LHCN-M2 (cell line): ENCODE data around the gene UVSSA. TPM values are rescaled to one million over a fixed set of nuclear protein-coding genes. Genes with fewer than 3 reads are reported as not detected.
A peak's percentile ranks its signal among the peaks of the same experiment; 100 is the strongest.

Experiments used
- DNase-seq: peaks from one replicate; pipeline ENCODE4 v3.0.0-alpha.2; 2012; ENCODE audit warnings: low read depth
- total RNA-seq: library from RNA; depleted of rRNA; stranded (reverse); fragments of >200 nt; gene quantifications from 2 replicates; pipeline ENCODE4 v1.2.3, GENCODE V29; 2014

Gene UVSSA
- total RNA-seq, 1 experiment from 2014 or later, result 11.1 TPM

DNA sequence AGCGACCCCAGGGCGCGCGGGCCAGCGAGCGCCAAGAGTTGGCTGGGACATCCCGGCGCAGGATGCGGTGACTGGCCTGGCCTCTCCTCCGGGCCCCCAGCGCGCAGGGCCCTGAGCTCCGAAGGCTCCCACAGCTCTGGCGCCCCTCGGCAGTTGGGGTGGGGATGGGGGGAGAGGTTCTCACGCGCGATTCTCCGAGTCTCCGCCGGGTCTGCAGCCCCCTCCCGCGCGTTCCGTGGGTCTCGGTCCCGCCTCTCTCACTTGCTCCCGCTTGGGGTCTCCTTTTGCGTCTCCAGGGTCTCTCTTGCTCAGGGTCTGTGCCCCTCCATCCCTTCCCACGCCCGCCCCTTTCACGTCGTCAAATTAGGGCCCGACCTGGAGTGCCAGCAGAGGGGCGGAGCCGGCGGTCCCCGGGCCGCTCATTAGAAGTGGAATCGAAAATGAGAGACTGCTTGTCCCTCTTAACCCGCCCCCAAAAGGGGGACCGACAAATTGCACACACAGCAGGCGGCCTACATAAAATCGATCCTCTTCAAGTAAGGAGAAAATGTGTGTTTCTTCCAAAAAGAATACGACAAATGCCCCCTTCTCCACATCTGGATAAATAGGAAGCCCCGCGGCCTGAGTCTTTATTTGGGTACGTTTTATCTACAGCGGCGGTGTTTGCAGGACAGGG, 60.1 kb downstream of the UVSSA start:
- DNase-seq, result no peak

GRCh38 chr4:1407657-1408333, 60.8 kb downstream of the UVSSA start:
- no peak for DNase-seq

DNA sequence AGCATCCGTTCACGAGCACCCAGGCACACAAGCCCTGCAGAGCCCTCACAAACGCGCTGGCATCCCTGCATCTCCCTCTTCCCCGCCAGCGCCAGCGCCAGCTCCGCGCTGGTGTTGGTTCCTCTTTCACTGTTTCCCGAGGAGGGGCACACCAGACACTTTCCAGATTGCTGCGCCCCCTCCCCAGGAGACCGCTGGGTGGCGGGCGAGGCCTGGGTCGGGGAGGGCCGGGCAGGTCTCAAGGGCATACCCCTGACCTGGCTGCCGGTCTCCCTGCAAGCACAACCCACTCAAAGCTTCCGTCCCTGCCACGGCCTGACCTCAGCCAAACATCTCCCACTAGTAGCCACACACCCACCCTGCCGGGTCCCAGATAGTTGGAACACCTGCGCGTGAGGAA, 61.4 kb downstream of the UVSSA start:
- DNase-seq, result no peak

DNA sequence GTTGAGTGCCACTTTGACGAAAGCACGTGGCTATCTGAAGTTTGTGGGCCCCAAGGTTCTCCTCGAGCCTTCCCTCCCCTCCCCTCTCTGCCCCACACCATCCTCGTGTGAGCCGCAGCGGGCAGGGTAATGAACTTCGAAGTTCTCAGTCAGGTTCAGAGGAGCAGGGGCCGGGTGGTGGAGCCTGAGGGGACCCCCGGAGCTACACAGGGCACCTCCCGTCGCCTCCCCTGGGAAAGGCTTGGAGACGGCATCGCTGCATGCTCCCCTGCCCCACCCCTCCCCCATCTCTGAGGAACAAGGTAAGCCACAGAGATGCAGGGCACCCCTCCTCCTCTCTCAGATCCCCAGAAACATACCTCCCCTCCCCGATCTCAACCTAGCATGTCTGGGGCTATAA, 62.1 kb downstream of the UVSSA start:
- DNase-seq, result no peak

DNA sequence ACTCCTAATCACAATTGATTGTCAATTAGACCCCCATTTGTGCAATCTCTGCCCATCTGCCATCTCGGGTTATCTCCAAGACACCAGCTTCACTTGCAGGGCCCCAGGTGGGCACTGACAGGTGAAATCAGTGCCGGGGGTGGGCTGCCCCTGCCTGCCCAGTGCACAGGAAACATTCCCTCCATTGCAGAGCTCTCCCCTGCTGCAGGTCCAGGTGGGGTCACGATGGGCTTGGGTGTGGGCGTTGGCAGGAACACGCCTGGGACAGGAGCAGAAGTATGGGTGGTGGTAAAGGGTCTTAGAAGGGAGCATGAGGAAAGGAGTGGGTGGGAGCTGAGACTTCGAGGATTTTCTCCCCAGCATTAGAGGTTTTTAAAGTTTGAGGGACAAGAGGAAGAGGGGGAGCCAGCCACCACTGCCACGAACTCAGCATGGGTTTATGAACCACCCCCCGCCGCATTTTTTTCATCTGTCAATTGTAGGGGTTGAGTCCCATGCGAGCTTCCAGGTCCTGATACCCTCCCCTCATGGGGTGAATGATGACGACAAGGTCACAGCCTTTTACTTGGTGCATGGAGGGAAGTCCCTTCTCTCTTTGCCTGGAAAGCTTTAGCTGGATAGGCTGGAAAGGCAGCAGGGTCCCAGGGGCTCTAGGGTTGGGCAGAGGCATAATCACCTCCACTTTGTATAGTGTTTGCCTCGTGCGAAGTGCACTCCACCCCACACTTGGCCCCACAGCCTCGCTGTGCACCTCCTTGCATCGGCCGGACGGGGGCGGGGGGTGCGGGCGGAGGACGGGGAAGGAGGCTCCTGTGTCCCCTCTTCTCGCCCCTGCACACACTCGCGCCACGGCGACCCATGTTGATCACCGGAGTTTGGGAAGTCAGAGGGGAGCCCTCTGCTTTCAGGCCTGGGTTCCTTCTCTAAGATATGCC, 62.8 kb downstream of the UVSSA start:
- no peak for DNase-seq

GRCh38 chr4:1410491-1411325, 63.7 kb downstream of the UVSSA start:
- DNase-seq, result peak; percentile 17

DNA sequence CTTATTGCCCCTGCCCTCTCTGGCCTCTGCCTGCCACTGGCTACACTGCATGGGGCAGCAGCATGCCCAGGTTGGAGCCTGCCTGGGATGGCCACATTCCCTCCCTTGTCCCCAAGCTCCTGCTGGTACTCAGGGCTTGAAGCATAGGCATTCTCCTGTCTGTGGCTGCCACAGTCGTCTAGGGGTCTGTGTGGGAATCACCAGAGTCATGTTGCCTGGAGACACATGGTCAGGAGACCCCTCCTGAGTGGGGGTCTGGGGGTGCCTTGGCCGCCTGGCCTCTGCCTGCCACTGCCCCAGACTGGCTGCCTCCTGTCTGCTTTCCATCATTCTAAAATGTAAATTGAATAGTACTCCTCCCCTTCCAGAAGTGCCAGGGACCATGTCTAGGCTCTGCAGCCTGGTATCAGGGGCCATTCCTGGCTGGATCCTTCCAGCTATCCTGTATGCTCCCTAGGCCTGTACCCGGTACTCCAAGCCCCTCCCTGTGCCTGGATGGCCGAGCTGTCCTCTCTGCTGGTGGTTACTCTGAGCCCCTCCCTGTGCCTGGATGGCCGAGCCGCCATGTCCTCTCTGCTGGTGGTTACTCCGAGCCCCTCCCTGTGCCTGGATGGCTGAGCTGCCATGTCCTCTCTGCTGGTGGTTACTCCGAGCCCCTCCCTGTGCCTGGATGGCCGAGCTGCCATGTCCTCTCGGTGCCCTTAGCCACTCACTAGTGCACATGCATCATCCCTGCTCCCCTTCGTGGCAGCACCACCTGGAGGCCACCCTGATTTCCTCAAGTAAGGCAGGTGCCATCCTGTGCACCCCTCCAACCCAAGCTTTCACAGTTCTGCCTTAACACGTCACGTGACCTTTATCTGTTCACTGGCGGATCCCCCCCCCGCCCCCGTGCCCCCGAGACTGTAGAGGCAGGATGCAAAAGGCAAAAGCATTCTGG, 64.7 kb downstream of the UVSSA start:
- no peak for DNase-seq

DNA sequence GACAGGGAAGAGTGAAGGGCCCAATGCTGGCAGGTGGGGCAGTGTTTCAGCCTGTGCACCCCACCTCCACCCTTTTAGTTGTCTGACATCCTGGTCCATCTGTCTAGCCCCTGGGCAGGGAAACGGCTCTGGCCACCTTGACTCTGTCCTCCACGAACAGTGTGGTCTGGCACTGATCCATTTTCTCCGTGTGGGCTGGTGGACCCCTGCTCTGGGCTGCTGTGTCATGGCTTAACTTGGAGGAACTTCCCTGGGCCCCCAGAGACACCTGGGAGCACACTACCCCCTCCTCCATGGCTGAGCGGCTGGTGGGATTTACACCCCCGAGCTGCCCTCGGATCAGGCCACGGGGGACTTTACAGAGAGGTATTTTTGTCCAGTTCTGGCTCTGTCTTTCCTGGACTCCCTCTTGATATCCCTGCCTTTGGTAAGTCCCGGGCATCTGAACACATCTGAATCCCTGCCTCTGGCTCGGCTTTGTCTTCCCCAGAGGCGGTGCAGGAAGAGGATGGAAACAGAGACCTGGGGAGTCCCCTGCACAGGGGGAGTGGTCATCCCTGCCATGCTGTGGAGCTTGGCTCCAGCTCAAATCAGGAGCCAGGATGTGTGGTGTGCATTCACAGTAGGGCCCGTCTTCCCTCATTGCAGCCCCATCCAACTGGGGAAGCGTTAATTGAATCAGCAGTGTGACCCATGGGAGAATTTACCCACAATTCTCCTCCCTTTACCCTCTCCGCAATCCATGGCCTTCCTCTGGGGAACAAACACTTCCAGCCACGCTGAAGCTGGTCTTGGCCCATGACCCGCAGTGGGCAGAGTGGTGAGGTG, 65.6 kb downstream of the UVSSA start:
- no peak for DNase-seq

GRCh38 chr4:1413204-1413663, 66.2 kb downstream of the UVSSA start:
- no peak for DNase-seq

DNA sequence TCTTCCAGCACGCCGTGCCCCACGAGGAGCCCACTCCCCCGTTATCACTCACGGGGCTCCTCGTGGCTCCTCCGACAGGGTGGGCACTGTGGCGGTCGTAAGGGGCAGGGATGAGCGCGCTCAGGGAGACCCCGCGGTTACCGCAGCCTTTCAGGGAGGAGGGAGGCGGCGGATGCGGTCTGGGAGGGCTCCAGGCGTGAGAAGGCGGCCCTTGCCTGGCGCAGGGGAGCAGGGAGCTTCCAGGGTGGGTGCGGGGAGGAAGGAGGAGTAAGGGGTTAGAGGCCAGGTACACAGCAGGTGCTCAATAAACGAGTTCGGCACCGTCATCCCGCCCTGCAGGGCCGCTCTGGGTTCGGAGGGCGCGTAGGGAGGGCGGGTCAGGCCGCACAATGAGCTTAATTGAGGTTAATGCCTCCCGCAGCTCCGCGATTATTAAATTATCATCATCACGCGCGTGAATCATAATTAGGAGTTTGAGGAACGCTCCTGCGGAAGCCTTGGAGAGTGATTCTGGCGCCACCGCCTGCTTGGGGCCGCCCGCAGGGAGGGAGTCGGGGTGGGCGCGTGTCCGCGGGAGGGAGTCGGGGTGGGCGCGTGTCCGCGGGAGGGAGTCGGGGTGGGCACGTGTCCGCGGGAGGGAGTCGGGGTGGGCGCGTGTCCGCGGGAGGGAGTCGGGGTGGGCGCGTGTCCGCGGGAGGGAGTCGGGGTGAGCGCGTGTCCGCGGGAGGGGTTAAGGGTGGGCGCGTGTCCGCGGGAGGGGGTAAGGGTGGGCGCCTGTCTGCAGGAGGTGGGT, 66.9 kb downstream of the UVSSA start:
- DNase-seq, result no peak

- no peak for DNase-seq
These were observed 68.0 kb downstream of the UVSSA start for GRCh38 chr4:1414831-1415680.

GRCh38 chr4:1415681-1415981, 68.6 kb downstream of the UVSSA start:
- DNase-seq, result no peak

GRCh38 chr4:1416051-1416947, 69.3 kb downstream of the UVSSA start:
- no peak for DNase-seq

DNA sequence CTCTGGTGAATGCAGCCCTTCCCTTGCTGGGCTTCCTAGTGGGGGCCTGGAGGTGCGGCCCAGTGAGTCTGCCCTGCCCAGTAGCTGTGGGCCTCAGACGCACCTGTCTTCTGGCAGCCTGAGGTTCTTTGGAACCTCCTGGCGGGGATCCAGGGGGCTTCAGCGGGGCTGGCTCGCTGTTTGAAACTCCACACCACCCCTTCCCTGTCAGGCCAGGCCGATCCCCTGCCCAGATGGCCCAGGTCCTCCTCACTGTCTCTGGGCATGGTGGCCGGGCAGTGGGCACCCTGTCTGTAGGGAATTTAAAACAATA, 69.9 kb downstream of the UVSSA start:
- DNase-seq, result no peak

DNA sequence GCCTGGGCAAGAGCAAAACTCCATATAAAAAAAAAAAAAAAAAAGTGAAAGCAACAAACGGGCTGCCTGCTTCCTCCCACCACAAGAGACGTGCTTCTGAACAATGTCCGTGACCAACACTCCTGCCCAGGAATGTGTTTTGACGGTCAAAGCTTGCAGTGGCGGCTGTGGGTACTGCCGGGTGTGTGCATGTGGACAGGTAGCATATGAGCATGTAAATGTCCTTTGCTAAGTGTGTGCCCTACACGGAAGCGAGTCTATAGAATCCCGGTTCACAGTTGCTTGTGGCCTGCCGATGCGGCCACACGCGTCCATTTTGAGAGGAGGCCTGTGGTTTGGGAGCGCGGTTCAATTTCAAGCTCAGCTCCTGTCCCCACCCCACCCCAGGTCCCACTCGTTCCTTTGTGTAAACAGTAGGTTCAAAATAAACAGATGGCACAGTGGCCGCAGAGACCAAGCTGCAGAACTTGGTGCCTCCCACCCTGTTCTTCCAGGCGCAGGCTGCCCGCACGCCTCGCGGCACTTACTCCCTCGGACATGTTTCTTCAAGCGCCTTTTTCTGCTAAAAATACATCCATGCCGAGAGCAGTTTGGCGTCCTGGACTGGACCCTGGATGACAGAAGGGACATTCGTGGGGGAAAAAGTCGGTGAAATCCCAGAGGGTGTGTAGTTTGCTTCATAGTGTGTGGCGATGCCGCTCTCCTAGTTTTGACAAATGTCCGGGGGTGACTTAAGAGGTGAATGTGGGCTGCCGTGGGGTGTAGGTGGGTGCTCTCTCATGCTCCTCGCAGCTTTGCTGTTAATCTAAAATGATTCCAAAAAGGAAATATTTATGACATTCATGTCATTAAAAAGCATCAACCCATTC, 70.7 kb downstream of the UVSSA start:
- DNase-seq, result no peak
